ENCODE data around the gene HM13. TPM values are rescaled to one million over a fixed set of nuclear protein-coding genes. Genes with fewer than 3 reads are reported as not detected.
A peak's percentile ranks its signal among the peaks of the same experiment; 100 is the strongest.

HM13 gene
- total and polyA plus RNA-seq, 9 of the 15 experiments (the other 6 are each of a cell fraction or from before 2014, with no cell fraction given), result 7.7 to 136 (median 74.5) TPM

- no peak for TF ChIP-seq TCF7 (IDR thresholded peaks at IDR 0.05; ENCODE audit: borderline replicate concordance)
- TF ChIP-seq POLR2H (tag; IDR thresholded peaks at IDR 0.05; ENCODE audit: low read depth), result peak; percentile 23; the same call in 1 of the 2 replicates
- TF ChIP-seq GTF2E2 (tag; IDR thresholded peaks at IDR 0.05), result no peak
- TF ChIP-seq RHOXF2B (CRISPR knock-in tag; conservative IDR thresholded peaks at IDR 0.05), result no peak
- peak; percentile 74 for TF ChIP-seq CTBP1 (IDR thresholded peaks at IDR 0.05; ENCODE audit: borderline replicate concordance)
- TF ChIP-seq TAF1 (IDR thresholded peaks at IDR 0.05; ENCODE audit: control insufficient read depth, extremely low read depth, insufficient read depth, low read length, severe bottlenecking), result no peak
- no peak for TF ChIP-seq ZNF165 (CRISPR knock-in tag; IDR thresholded peaks at IDR 0.05; ENCODE audit: borderline replicate concordance)
- TF ChIP-seq POLR2AphosphoS2 (IDR thresholded peaks at IDR 0.05; ENCODE audit: low read length), result 0 out of 2 replicates have a peak, but pooled peaks have one; percentile 75
- TF ChIP-seq CSDE1 (IDR thresholded peaks at IDR 0.05), result no peak
- peak; percentile 69 for TF ChIP-seq CEBPB (tag; IDR thresholded peaks at IDR 0.05)
- TF ChIP-seq ATF7 (IDR thresholded peaks at IDR 0.05), result peak; percentile 54; the same call in 1 of the 2 replicates
- no peak for TF ChIP-seq MIER1 (IDR thresholded peaks at IDR 0.05; ENCODE audit: low read depth)
- TF ChIP-seq BACH1 (tag; IDR thresholded peaks at IDR 0.05), result peak; percentile 85
- no peak for TF ChIP-seq TFAM (CRISPR knock-in tag; conservative IDR thresholded peaks at IDR 0.05)
- no peak for TF ChIP-seq RB1 (IDR thresholded peaks at IDR 0.05; ENCODE audit: low read depth)
- TF ChIP-seq KDM1A (IDR thresholded peaks at IDR 0.05), result no peak
- 0 out of 4 replicates have a peak, but pooled peaks of 1 of the 2 experiments have one; percentile 27 for TF ChIP-seq ARNT (IDR thresholded peaks at IDR 0.05)
- no peak for TF ChIP-seq IRF9 (tag; IDR thresholded peaks at IDR 0.05)
- 0 out of 2 replicates have a peak, but pooled peaks have one; percentile 56 for TF ChIP-seq RREB1 (CRISPR knock-in tag; IDR thresholded peaks at IDR 0.05)
- no peak for TF ChIP-seq SREBF1 (IDR thresholded peaks at IDR 0.05; ENCODE audit: borderline replicate concordance, low read depth, low read length)
- TF ChIP-seq ILK (tag; IDR thresholded peaks at IDR 0.05; ENCODE audit: borderline replicate concordance, low read depth), result no peak
- TF ChIP-seq ZNF512 (tag; IDR thresholded peaks at IDR 0.05), result no peak
These were observed 46.0 kb downstream of the HM13 start (continued) for GRCh38 chr20:31560094-31560745.
